ENCODE measurements around the gene TUBB4B.

TUBB4B gene

DNA sequence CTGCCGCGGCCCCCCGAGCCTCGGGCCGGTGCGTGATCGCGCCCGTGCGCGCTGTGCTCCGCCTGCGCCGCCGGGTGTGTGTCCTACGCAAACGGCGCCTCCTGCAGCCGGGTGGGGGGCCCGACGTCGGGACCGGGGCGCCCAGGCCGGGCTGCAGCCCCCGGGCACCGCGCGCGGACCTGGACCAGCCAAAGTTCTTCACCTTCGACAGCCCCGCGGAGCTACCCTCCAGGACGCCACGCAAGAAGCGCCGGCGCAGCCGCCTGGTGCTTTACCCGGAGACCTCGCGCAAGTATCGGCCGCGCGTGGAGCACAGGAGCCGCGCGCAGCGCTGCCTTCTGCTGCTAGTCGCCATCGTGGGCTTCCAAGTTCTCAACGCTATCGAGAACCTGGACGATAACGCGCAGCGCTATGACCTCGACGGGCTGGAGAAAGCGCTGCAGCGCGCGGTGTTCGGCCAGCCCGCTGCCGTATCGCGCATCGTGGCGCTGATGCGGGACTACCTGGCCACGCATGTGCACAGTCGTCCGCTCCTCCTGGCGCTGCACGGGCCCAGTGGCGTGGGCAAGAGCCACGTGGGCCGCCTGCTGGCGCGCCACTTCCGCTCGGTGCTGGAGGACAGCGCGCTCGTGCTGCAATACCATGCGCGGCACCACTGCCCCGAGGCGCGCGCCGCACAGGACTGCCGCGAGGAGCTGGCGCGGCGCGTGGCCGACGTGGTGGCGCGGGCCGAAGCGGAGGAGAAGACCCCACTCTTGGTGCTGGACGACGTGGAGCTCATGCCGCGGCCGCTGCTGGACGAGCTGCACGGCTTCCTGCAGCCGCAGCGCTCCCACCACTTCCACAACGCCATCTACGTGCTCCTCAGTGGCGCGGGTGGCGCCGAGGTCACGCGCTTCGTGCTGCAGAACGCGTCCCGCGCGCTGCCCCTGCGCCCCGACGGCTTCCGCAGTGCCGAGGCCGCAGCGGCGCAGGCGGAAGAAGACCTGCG lies 37.9 kb downstream of the TUBB4B start:
- Histone ChIP-seq H3K36me3 (ENCODE audit: insufficient read depth, low read length) (no peaks in the 10 kb centered on the region; the same call in 1 of the 2 replicates), H3K4me1 (ENCODE audit: insufficient read depth, low read length) (peaks cover 19% of the 10 kb centered on the region), H3K27me3 (ENCODE audit: insufficient read depth, low read length) (peaks cover 4% of the 10 kb centered on the region; the same call in 1 of the 2 replicates), H3K27ac (ENCODE audit: low read depth, low read length) (no peak overlapping the region; the same call in 1 of the 2 replicates), H3K9ac (ENCODE audit: low read depth, low read length) (no peak overlapping the region), H3K4me3 (ENCODE audit: low read length) (peak overlapping the region; percentile 60), H3K9me3 (ENCODE audit: insufficient read depth, low read depth, low read length) (no peaks in the 10 kb centered on the region)
- WGBS, result 79% methylated on average over 139 of the region's 139 CpGs

DNA sequence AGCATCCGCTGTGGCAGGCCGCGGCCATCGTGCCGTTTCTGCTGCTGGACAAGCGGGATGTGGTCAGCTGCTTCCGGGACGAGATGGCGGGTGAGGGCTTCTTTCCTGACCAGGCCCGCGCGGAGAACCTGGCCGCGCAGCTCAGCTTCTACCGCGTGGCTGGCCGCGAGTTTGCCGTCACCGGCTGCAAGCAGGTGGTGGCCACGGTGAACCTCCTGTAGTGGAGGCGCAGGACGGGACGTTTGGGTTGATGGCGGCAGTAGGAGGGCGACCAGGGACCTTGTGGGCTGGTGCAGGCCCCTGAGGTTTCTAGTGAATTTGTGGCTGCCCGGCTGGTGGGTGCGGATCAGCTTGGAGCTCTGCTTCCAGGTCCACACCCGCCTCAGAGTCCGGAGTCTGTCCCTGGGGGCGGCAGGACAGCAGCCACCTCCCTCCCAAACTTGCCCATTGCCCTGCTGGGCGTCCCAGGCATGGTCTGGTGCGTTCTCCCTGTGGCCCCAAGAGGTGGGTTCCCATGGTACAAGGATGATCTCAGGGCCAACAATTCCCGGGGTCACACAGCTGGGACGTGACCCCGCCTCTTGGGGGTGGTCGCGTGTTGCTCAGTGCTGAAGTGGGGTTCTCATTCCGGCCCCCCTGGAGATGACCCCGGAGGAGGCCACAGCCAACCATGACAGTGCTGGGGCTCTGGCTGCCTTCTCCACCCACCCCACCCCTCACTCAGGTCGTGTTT lies 38.8 kb downstream of the TUBB4B start:
- H3K36me3 ChIP-seq (ENCODE audit: insufficient read depth, low read length), result no peaks in the 10 kb centered on the region; the same call in 1 of the 2 replicates
- H3K9me3 ChIP-seq (ENCODE audit: insufficient read depth, low read depth, low read length), result no peaks in the 10 kb centered on the region
- H3K27ac ChIP-seq (ENCODE audit: low read depth, low read length), result no peak overlapping the region
- no peak overlapping the region for H3K9ac ChIP-seq (ENCODE audit: low read depth, low read length)
- H3K4me1 ChIP-seq (ENCODE audit: insufficient read depth, low read length), result peaks cover 19% of the 10 kb centered on the region
- H3K27me3 ChIP-seq (ENCODE audit: insufficient read depth, low read length), result peaks cover 4% of the 10 kb centered on the region; the same call in 1 of the 2 replicates
- H3K4me3 ChIP-seq (ENCODE audit: low read length), result no peak overlapping the region
- 96% methylated on average over 41 of the region's 41 CpGs for WGBS

DNA sequence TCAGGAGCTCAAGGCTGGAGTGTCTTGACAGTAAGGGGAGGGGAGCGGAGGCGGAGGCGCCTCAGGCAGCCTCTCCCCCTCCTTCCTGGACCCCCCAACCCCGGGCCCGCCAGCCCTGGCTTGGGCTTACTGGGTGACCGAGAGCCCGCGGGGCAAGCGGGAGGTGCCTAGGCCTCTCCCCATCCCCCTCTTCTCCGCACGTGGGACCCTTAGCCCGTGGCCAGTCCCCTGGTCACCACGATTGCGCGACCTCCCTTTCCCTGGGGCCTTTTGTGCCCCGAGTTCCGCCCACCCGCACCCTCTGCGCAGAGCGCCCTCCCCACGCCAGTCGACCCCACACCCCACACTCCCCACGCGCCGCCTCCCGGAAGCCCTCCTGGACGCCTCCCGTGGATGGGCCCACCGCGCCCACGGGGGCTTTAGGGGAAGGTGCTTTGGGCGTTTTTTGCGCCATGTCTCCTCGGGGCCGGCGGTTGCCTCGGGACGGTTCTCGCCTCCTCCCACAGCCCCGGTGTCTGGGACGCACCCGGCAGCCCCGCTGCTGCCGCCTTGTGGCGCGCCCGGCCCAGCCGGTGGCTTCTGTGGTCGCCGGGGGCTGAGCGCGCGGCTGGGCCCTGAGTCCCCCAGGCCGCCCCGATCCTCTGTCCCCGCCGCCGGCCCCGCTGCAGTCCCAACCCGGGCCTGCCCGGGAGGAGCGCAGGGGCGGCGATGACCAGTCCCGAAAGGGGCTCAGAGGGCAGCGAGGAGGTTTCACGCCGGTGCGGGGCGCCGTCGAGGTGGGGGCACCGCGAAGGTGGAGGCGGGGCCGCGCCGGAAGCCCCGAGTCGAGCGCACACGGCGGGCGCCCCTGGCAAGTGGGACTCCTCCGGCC lies 39.6 kb downstream of the TUBB4B start:
- Histone ChIP-seq H3K27ac (ENCODE audit: low read depth, low read length) (no peak overlapping the region), H3K27me3 (ENCODE audit: insufficient read depth, low read length) (peaks cover 4% of the 10 kb centered on the region; the same call in 1 of the 2 replicates), H3K9me3 (ENCODE audit: insufficient read depth, low read depth, low read length) (no peaks in the 10 kb centered on the region), H3K9ac (ENCODE audit: low read depth, low read length) (peak overlapping the region; percentile 19; the same call in 1 of the 2 replicates), H3K4me3 (ENCODE audit: low read length) (peak overlapping the region; percentile 45), H3K4me1 (ENCODE audit: insufficient read depth, low read length) (peaks cover 18% of the 10 kb centered on the region), H3K36me3 (ENCODE audit: insufficient read depth, low read length) (no peaks in the 10 kb centered on the region; the same call in 1 of the 2 replicates)
- 93% methylated on average over 85 of the region's 85 CpGs for WGBS

DNA sequence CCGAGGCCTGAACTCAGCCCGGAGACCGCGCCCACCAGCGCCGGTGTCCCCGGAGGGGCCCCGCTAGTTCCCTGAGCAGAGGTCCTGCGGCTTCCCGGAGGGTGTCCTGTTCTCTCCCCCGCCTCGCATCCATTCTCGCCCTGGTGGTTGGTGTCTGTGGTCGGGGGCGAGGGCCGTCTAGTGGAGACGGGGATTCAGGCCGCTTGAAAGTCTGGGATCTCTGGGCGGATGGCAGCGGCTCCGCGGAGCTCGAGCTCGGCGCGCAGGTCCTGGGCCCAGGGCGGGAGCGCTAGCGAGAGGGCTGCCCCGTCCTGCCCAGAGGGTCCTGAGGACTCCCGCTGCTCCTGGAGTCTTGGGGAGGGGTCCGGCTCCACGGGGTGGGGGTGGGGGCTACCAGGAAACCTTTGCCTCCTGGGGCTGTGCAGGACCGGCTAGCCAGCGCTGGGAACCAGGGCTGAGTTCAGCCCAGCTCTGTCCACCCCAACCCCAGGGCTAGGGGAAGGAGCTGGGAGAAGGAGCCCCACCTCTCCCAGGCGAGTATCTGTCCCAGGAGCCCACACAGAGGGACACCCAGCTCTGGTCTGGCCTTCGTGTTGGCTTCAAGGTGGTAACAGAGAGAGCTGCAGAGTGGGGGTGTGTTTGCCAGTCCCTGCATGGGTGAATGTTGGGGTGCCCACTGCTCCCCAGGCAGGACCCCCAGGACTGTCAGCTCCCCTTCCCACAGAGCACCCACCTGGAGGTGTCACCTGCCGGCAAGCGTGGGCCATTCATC lies 40.4 kb downstream of the TUBB4B start:
- peaks cover 10% of the 10 kb centered on the region for H3K4me1 ChIP-seq (ENCODE audit: insufficient read depth, low read length)
- H3K36me3 ChIP-seq (ENCODE audit: insufficient read depth, low read length), result no peaks in the 10 kb centered on the region; the same call in 1 of the 2 replicates
- peak overlapping the region; percentile 19; the same call in 1 of the 2 replicates for H3K9ac ChIP-seq (ENCODE audit: low read depth, low read length)
- peaks cover 4% of the 10 kb centered on the region; the same call in 1 of the 2 replicates for H3K27me3 ChIP-seq (ENCODE audit: insufficient read depth, low read length)
- no peaks in the 10 kb centered on the region for H3K9me3 ChIP-seq (ENCODE audit: insufficient read depth, low read depth, low read length)
- peak overlapping the region; percentile 45 for H3K4me3 ChIP-seq (ENCODE audit: low read length)
- H3K27ac ChIP-seq (ENCODE audit: low read depth, low read length), result no peak overlapping the region
- WGBS, result 93% methylated on average over 39 of the region's 39 CpGs

DNA sequence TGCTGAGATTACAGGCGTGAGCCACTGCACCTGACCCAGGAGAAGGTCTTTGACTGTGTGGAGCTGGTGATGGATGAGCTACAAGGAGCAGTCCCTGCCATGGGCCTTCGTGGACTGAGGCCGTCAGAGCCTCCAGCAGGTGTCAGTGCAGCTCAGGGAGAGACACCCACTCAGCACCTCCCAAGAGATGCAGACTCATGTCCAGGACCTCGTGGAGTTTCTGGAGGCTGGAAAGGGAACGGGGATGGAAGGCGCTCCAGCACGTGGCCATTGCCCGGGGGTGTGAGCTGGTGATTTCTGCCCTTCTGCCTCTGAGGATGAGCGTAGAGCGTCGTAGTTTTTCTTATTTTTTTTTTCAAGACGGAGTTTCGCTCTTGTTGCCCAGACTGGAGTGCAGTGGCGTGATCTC lies 45.9 kb downstream of the TUBB4B start:
- no peak overlapping the region for H3K27ac ChIP-seq (ENCODE audit: low read depth, low read length)
- H3K9me3 ChIP-seq (ENCODE audit: insufficient read depth, low read depth, low read length), result no peaks in the 10 kb centered on the region
- no peaks in the 10 kb centered on the region for H3K36me3 ChIP-seq (ENCODE audit: insufficient read depth, low read length)
- no peak overlapping the region for H3K4me3 ChIP-seq (ENCODE audit: low read length)
- 66% methylated on average over 14 of the region's 14 CpGs for WGBS
- no peak overlapping the region for H3K9ac ChIP-seq (ENCODE audit: low read depth, low read length)
- no peaks in the 10 kb centered on the region for H3K4me1 ChIP-seq (ENCODE audit: insufficient read depth, low read length)
- H3K27me3 ChIP-seq (ENCODE audit: insufficient read depth, low read length), result no peaks in the 10 kb centered on the region

DNA sequence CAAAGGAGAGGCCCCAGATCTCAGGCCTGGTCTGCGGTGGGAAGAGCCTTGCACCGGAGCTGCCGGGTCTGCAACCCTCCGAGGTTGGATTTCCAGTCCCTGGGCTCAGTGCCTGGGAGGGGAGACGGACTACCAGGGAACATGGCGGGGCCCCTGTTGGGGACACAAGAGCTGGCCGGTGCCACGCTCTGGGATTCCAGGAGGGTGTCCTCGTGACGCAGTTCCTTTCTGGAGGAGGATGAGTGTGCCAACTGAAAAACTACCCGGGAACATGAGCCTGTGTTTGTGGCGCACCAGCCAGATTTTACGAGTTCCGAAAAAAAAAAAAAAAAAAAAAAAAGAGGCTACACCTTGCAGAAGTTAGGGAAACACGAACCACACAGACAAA lies 52.0 kb downstream of the TUBB4B start:
- peaks cover 32% of the 10 kb centered on the region for H3K27me3 ChIP-seq (ENCODE audit: insufficient read depth, low read length)
- no peaks in the 10 kb centered on the region for H3K9me3 ChIP-seq (ENCODE audit: insufficient read depth, low read depth, low read length)
- no peak overlapping the region for H3K4me3 ChIP-seq (ENCODE audit: low read length)
- H3K27ac ChIP-seq (ENCODE audit: low read depth, low read length), result no peak overlapping the region; the same call in 1 of the 2 replicates
- no peak overlapping the region for H3K9ac ChIP-seq (ENCODE audit: low read depth, low read length)
- WGBS, result 86% methylated on average over 15 of the region's 15 CpGs
- H3K36me3 ChIP-seq (ENCODE audit: insufficient read depth, low read length), result no peaks in the 10 kb centered on the region
- peaks cover 2% of the 10 kb centered on the region for H3K4me1 ChIP-seq (ENCODE audit: insufficient read depth, low read length)

All from HUES64 (cell line).